K562 (cell line): ENCODE results near the gene FANCC. TPM values are rescaled to one million over a fixed set of nuclear protein-coding genes. Genes with fewer than 3 reads are reported as not detected.

Experiments
- ATAC-seq: fragments of 200-7000 bp; cut with Tn5 transposase; 3 replicates; pipeline ENCODE4 v1.9.1; 2020; ENCODE audit warnings: moderate library complexity
- BruUV-seq: library from RNA; stranded (reverse); fragments of 400-500 nt; replicated peaks from 2 replicates; lab custom pipeline; 2021; lab: Mats Ljungman, UMichigan
- CTCF ChIA-PET: fragments of 300-600 bp; formaldehyde crosslinking; extraction: SDS; loops from one replicate; lab custom pipeline; 2021; ENCODE audit warnings: low intra/inter-chr PET ratio; lab: Yijun Ruan, JAX
- POLR2A ChIA-PET: fragments of 300-600, 350-650 bp; sonication (Branson Sonifier 250); formaldehyde crosslinking; extraction: SDS; loops from one replicate; lab custom pipeline; 2021; ENCODE audit warnings: antibody characterized with exemption, inconsistent platforms; lab: Yijun Ruan, JAX
- DNase-seq, 4 experiments: peaks; one replicate each; pipeline versions ENCODE4 v3.0.0 to v3.0.0-alpha.2; 2011 to 2018; ENCODE audit warnings: low spot score in 3 of 4, mixed read lengths in 3 of 4; ENCODE audit errors: extremely low read depth in 1 of 4
- FAIRE-seq: peaks from 2 replicates; lab custom pipeline; 2011; peaks lifted over from hg19 to GRCh38; lab: Jason Lieb, UNC
- H2AFZ ChIP-seq: 2 replicates; pipeline ENCODE4 v1.6.0; 2011; ENCODE audit warnings: low read depth, low read length, control low read depth, inconsistent platforms
- H3K27ac ChIP-seq: fragments of 200-600 bp; 3 replicates; pipeline ENCODE4 v1.8.0; 2011; ENCODE audit warnings: low read depth, mild to moderate bottlenecking, control low read depth, inconsistent platforms, low read length, moderate library complexity, mixed read lengths; ENCODE audit errors: extremely low read depth
- H3K27me3 ChIP-seq, 2 experiments: fragments of 300-600 bp in 1 of 2; 2 replicates in 1 of 2; 3 replicates in 1 of 2; pipeline versions ENCODE4 v1.6.0 to v1.8.0; 2011; ENCODE audit warnings: inconsistent platforms in 2 of 2, low read length in 2 of 2, mild to moderate bottlenecking in 1 of 2, mixed read lengths in 1 of 2, moderate library complexity in 1 of 2; ENCODE audit not compliant: control insufficient read depth in 2 of 2, insufficient read depth in 2 of 2
- H3K36me3 ChIP-seq: fragments of 300-600 bp; 3 replicates; pipeline ENCODE4 v1.8.0; 2011; ENCODE audit warnings: mild to moderate bottlenecking, low read length, inconsistent platforms; ENCODE audit not compliant: control insufficient read depth, insufficient read depth
- H3K4me1 ChIP-seq, 2 experiments: fragments of 200-600 bp in 1 of 2; replicated peaks in 1 of 2; 2 replicates in 1 of 2; 3 replicates in 1 of 2; pipeline versions ENCODE4 v1.5.1 to v1.8.0; 2011; ENCODE audit warnings: inconsistent platforms in 2 of 2, low read length in 2 of 2, mild to moderate bottlenecking in 1 of 2, mixed read lengths in 1 of 2, moderate library complexity in 1 of 2; ENCODE audit not compliant: control insufficient read depth in 2 of 2, insufficient read depth in 2 of 2
- H3K4me2 ChIP-seq: 2 replicates; pipeline ENCODE4 v1.6.1; 2011; ENCODE audit warnings: low read length, control low read depth, inconsistent platforms, mixed read lengths; ENCODE audit not compliant: insufficient read depth
- H3K4me3 ChIP-seq: fragments of 200-600 bp; sonication (generic), shearing (Covaris generic); 2 replicates; pipeline ENCODE4 v1.5.1; 2016; ENCODE audit warnings: control low read depth, inconsistent platforms
- H3K79me2 ChIP-seq: fragments of 200-600 bp; 3 replicates; pipeline ENCODE4 v1.8.0; 2011; ENCODE audit warnings: low read length, inconsistent platforms; ENCODE audit not compliant: control insufficient read depth, insufficient read depth
- H3K9ac ChIP-seq, 2 experiments: 2 replicates each; pipeline versions ENCODE4 v1.6.0 to v1.6.1; 2011; ENCODE audit warnings: low read depth in 2 of 2, low read length in 2 of 2, control low read depth in 1 of 2, inconsistent platforms in 1 of 2, mild to moderate bottlenecking in 1 of 2, mixed read lengths in 1 of 2; ENCODE audit not compliant: insufficient read depth in 1 of 2
- H3K9me1 ChIP-seq: one replicate; pipeline ENCODE4 v1.6.0; 2011; ENCODE audit warnings: inconsistent platforms, mild to moderate bottlenecking, low read length, moderate library complexity; ENCODE audit not compliant: control insufficient read depth, insufficient read depth
- H3K9me3 ChIP-seq: replicated peaks from 2 replicates; pipeline ENCODE4 v1.5.1; 2011; ENCODE audit warnings: low read depth, low read length, inconsistent platforms; ENCODE audit not compliant: control insufficient read depth, insufficient read depth
- H4K20me1 ChIP-seq: replicated peaks from 2 replicates; pipeline ENCODE4 v1.6.1; 2011; ENCODE audit warnings: low read length, inconsistent platforms, mixed read lengths; ENCODE audit not compliant: control insufficient read depth, insufficient read depth
- AFF1 ChIP-seq, 2 experiments: fragments of 450-650 bp; IDR thresholded peaks; 2 replicates each; pipeline ENCODE4 v1.6.1; 2018; ENCODE audit warnings: mild to moderate bottlenecking in 2 of 2, low read depth in 1 of 2; ENCODE audit not compliant: partially characterized antibody in 2 of 2
- ATF3 ChIP-seq, 2 experiments: fragments of 450-650 bp in 1 of 2; sonication (generic) in 1 of 2; formaldehyde crosslinking in 1 of 2; IDR thresholded peaks in 1 of 2; conservative IDR thresholded peaks in 1 of 2; 2 replicates each; pipeline versions ENCODE4 v1.6.1 to v1.8.1; 2016 to 2023; ENCODE audit warnings: mild to moderate bottlenecking in 2 of 2, moderate library complexity in 2 of 2, inconsistent platforms in 1 of 2, missing genetic modification reagents in 1 of 2
- DIDO1 ChIP-seq: fragments of 450-650 bp; IDR thresholded peaks from 2 replicates; pipeline ENCODE4 v1.6.1; 2016; ENCODE audit warnings: low read depth, missing biosample characterization, missing genetic modification characterization
- FOXA1 ChIP-seq: fragments of 450-650 bp; IDR thresholded peaks from 2 replicates; pipeline ENCODE4 v1.6.1; 2016; ENCODE audit warnings: mild to moderate bottlenecking, borderline replicate concordance
- RNF219 ChIP-seq: fragments of 250-450 bp; sonication (Bioruptor Pico); IDR thresholded peaks from 2 replicates; pipeline ENCODE4 v1.5.0; 2022; ENCODE audit warnings: mild to moderate bottlenecking
- TSC22D4 ChIP-seq: fragments of 450-650 bp; IDR thresholded peaks from 2 replicates; pipeline ENCODE4 v1.6.1; 2016; ENCODE audit warnings: missing genetic modification characterization, missing biosample characterization, control low read depth
- U2AF1 ChIP-seq: fragments of 200-400 bp; formaldehyde crosslinking; optimal IDR thresholded peaks from 2 replicates; pipeline ENCODE3; 2017; ENCODE audit warnings: mild to moderate bottlenecking, low read depth, low read length, moderate library complexity
- ZBED1 ChIP-seq: IDR thresholded peaks from 2 replicates; pipeline ENCODE4 v1.6.1; 2014
- ZC3H8 ChIP-seq: fragments of 450-650 bp; IDR thresholded peaks from 2 replicates; pipeline ENCODE4 v1.6.1; 2017
- ZNF449 ChIP-seq: fragments of 250-450 bp; sonication (Bioruptor Pico); IDR thresholded peaks from 2 replicates; pipeline ENCODE4 v1.8.0; 2022; ENCODE audit warnings: moderate library complexity, mild to moderate bottlenecking, inconsistent platforms
- WGBS: fragments of 100-300 bp; shearing (Covaris generic); methylation state at CpG from one replicate; pipeline ENCODE4 v1.1.6; 2016; ENCODE audit warnings: low coverage, mixed read lengths; ENCODE audit not compliant: insufficient coverage; ENCODE audit errors: missing lambda C conversion rate; 5-methylcytosine and 5-hydroxymethylcytosine counted together
- in situ Hi-C: fragments of 300-500 bp; cut with MboI; formaldehyde crosslinking; loops from 4 replicates; pipeline ENCODE4 v1.15.0; 2018; ENCODE audit warnings: inconsistent platforms, mixed read lengths
- intact Hi-C: fragments of 100-400 bp; cut with micrococcal nuclease; formaldehyde crosslinking; loops from 2 replicates; pipeline ENCODE4 v1.14.2; 2022
- polyA plus RNA-seq, 8 experiments: library from polyadenylated mRNA; depleted of rRNA in 4 of 8; stranded (reverse) in 5 of 8; unstranded in 3 of 8; fragments of >200 nt; fragmentation: Nextera tagmentation in 2 of 8; fragmentation: Illumina TruSeq in 1 of 8; extraction: Ambion mirVana in 2 of 8; extraction: Trizol in 1 of 8; gene quantifications; 2 replicates each; pipeline versions ENCODE4 v1.2.1 to v1.2.3, GENCODE V29; 2011 to 2014; ENCODE audit warnings: inconsistent platforms in 1 of 8, missing spikeins in 1 of 8
- total RNA-seq, 7 experiments: library from RNA; depleted of rRNA in 6 of 7; stranded (reverse); fragments of >200 nt in 6 of 7; fragmentation: Illumina TruSeq in 2 of 7; extraction: Trizol in 2 of 7; gene quantifications; 2 replicates each; pipeline versions ENCODE4 v1.2.1 to v1.2.3, GENCODE V29; 2011 to 2021; ENCODE audit warnings: low replicate concordance in 1 of 7

The FANCC gene
- total and polyA plus RNA-seq, 9 of the 15 experiments (the other 6 are each of a cell fraction or from before 2014, with no cell fraction given) = 4.6 to 18.4 (median 14.2) TPM

- CTCF ChIA-PET = no interaction called here
- no peaks in the 10 kb centered on the region for H3K79me2 ChIP-seq
- no peaks in the 10 kb centered on the region for H3K9me1 ChIP-seq
- no peaks in the 10 kb centered on the region for H4K20me1 ChIP-seq
- TF ChIP-seq TSC22D4 (tag) = no peak
- TF ChIP-seq DIDO1 (tag) = no peak
- no peak for TF ChIP-seq U2AF1
- no peak for TF ChIP-seq ATF3 (IDR thresholded peaks at IDR 0.05)
- TF ChIP-seq ATF3 (CRISPR knock-in tag; conservative IDR thresholded peaks at IDR 0.05) = no peak
- TF ChIP-seq ZBED1 = no peak
- no peak for TF ChIP-seq RNF219
- no peak for TF ChIP-seq FOXA1
- no peak for TF ChIP-seq AFF1 (IDR thresholded peaks at IDR 0.05; ENCODE audit: low read depth in 1 of 2, partially characterized antibody in 2 of 2)
- TF ChIP-seq ZNF449 (CRISPR knock-in tag) = no peak
- TF ChIP-seq ZC3H8 = no peak
- H3K27me3 ChIP-seq = no peaks in the 10 kb centered on the region
- WGBS = 57% methylated on average over 3 of the region's 3 CpGs
- no peak overlapping the region for H3K4me3 ChIP-seq
- no peaks in the 10 kb centered on the region for H3K4me1 ChIP-seq
- no TSS peak for BruUV-seq
- DNase-seq (no peak), FAIRE-seq (no peak), ATAC-seq (no peak)
- in situ Hi-C loops = no loop called here
- POLR2A ChIA-PET = interaction anchor here (0.9 to 1.2 kb wide), 2 partner anchors 8 to 11 kb away, joined by 3 read pairs; no protein-coding TSS in a partner anchor
- H3K27ac ChIP-seq = no peak overlapping the region
- no peak overlapping the region for H2AFZ ChIP-seq
- no peaks in the 10 kb centered on the region for H3K9me3 ChIP-seq
- no peaks in the 10 kb centered on the region for H3K36me3 ChIP-seq
- no peak overlapping the region for H3K9ac ChIP-seq
- no peak overlapping the region for H3K4me2 ChIP-seq
- intact Hi-C loops = no loop called here
These were observed 174.8 kb downstream of the FANCC start for GRCh38 chr9:95142728-95143127.
